ENCODE measurements around the gene SERPINB1. TPM values are rescaled to one million over a fixed set of nuclear protein-coding genes. Genes with fewer than 3 reads are reported as not detected.

Gene SERPINB1
- total and polyA plus RNA-seq, 10 donors, result 54.9 to 194 (median 98.0) TPM

DNA sequence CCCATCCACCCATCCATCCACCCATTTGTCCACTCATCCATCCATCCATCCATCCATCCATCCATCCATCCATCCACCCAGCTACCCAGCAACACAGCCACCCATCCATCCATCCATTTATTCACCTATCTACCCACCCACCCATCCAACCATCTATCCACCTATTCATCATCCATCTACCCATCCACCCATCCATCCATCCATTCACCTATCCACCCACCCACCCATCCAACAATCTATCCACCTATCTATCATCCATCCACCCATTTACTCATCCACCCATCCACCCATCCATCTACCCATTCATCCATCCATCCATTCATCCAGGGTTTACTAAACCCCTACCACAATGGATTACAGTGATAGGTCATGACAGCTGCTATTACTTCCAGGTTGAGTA is 7.4 kb downstream of the SERPINB1 start:
- peaks cover 12 to 80% (median 57%) of the 10 kb centered on the region in 6 donors for H3K36me3 ChIP-seq
- H3K27me3 ChIP-seq (replicated peaks in 1 of 7), result no peaks in the 10 kb centered on the region
- no peak overlapping the region for H3K4me3 ChIP-seq
- TF ChIP-seq CTCF (IDR thresholded peaks at IDR 0.05 in 8 of 11, conservative IDR thresholded peaks at IDR 0.05 in 3 of 11) (no peak), POLR2AphosphoS5 (IDR thresholded peaks at IDR 0.05) (no peak), POLR2A (IDR thresholded peaks at IDR 0.05) (no peak)
- DNase-seq, result no peak
- intact Hi-C loops (cut with DNase I; ENCODE audit: low total_unique reads), result no loop called here
- H3K27ac ChIP-seq, result no peak overlapping the region
- no peaks in the 10 kb centered on the region for H3K9me3 ChIP-seq
- H3K4me1 ChIP-seq, result peaks cover 6 to 64% (median 29%) of the 10 kb centered on the region in 6 donors

GRCh38 chr6:2831392-2831791 is 10.3 kb downstream of the SERPINB1 start:
- Histone ChIP-seq H3K36me3 (peaks cover 12 to 51% (median 36%) of the 10 kb centered on the region in 6 donors), H3K27me3 (replicated peaks in 1 of 7) (no peaks in the 10 kb centered on the region), H3K4me3 (no peak overlapping the region), H3K4me1 (peaks cover 0 to 42% (median 9%) of the 10 kb centered on the region in 6 donors), H3K9me3 (no peaks in the 10 kb centered on the region), H3K27ac (no peak overlapping the region)
- no peak for DNase-seq
- 75 to 99% (median 87%) methylated on average over 2 of the region's 2 CpGs for WGBS, 5 donors
- TF ChIP-seq CTCF (IDR thresholded peaks at IDR 0.05 in 8 of 11, conservative IDR thresholded peaks at IDR 0.05 in 3 of 11) (no peak), POLR2AphosphoS5 (IDR thresholded peaks at IDR 0.05) (no peak), POLR2A (IDR thresholded peaks at IDR 0.05) (no peak)
- intact Hi-C loops (cut with DNase I; ENCODE audit: low total_unique reads), result no loop called here

GRCh38 chr6:2830183-2830582 is 11.5 kb downstream of the SERPINB1 start:
- no peaks in the 10 kb centered on the region for H3K9me3 ChIP-seq
- H3K4me3 ChIP-seq, result no peak overlapping the region
- H3K36me3 ChIP-seq, result peaks cover 2 to 39% (median 24%) of the 10 kb centered on the region in 6 donors
- H3K27me3 ChIP-seq (replicated peaks in 1 of 7), result no peaks in the 10 kb centered on the region
- H3K27ac ChIP-seq, result no peak overlapping the region
- no peak for DNase-seq
- intact Hi-C loops (cut with DNase I; ENCODE audit: low total_unique reads), result no loop called here
- WGBS, 5 donors, result 90 to 95% (median 93%) methylated on average over 3 of the region's 3 CpGs
- TF ChIP-seq CTCF (IDR thresholded peaks at IDR 0.05 in 8 of 11, conservative IDR thresholded peaks at IDR 0.05 in 3 of 11) (no peak), POLR2AphosphoS5 (IDR thresholded peaks at IDR 0.05) (no peak), POLR2A (IDR thresholded peaks at IDR 0.05) (no peak)
- H3K4me1 ChIP-seq, result peaks cover 0 to 30% (median 5%) of the 10 kb centered on the region in 6 donors

- Histone ChIP-seq H3K27ac (no peak overlapping the region), H3K4me3 (no peak overlapping the region)
- 74 to 92% (median 80%) methylated on average over 2 of the region's 2 CpGs for WGBS, 5 donors
Observed at GRCh38 chr6:2829253-2829652, 12.4 kb downstream of the SERPINB1 start.

More at GRCh38 chr6:2829253-2829652, 12.4 kb downstream of the SERPINB1 start:
- Histone ChIP-seq H3K4me1 (peaks cover 0 to 21% (median 4%) of the 10 kb centered on the region in 6 donors), H3K36me3 (peaks cover 2 to 30% (median 15%) of the 10 kb centered on the region in 6 donors), H3K27me3 (replicated peaks in 1 of 7) (no peaks in the 10 kb centered on the region), H3K9me3 (no peaks in the 10 kb centered on the region)
- no peak for DNase-seq
- intact Hi-C loops (cut with DNase I; ENCODE audit: low total_unique reads), result no loop called here
- no peak for TF ChIP-seq CTCF (IDR thresholded peaks at IDR 0.05 in 8 of 11, conservative IDR thresholded peaks at IDR 0.05 in 3 of 11)
- no peak for TF ChIP-seq POLR2AphosphoS5 (IDR thresholded peaks at IDR 0.05)
- no peak for TF ChIP-seq POLR2A (IDR thresholded peaks at IDR 0.05)
